Left renal pelvis (tissue), 4 donors: ENCODE data around the gene SEPTIN6. TPM values are rescaled to one million over a fixed set of nuclear protein-coding genes. Genes with fewer than 3 reads are reported as not detected.

ENCODE experiments used
- DNase-seq, 4 donors: peaks; one replicate each; pipeline ENCODE4 v3.0.0-alpha.2; 2013; ENCODE audit warnings: low read depth in 4 of 4, low spot score in 3 of 4
- polyA plus RNA-seq, 4 donors: library from polyadenylated mRNA; unstranded; fragments of 120-200 nt; gene quantifications; one replicate each; pipeline ENCODE4 v1.2.1, GENCODE V29; 2013; ENCODE audit not compliant: insufficient read length in 4 of 4

SEPTIN6 gene
- 10 to 100 TPM; 55.5 to 72.1 (median 66.3) TPM for polyA plus RNA-seq

- peak in 1 of 4 donors; percentile 52 for DNase-seq
These were observed at the start of gene SEPTIN6 for GRCh38 chrX:119693040-119693995. SEPTIN6 (minus strand) TSS chrX:119693168; CDS start chrX:119693105, 63 bp downstream.

GRCh38 chrX:119738742-119739141, 45.8 kb upstream of the SEPTIN6 start:
- DNase-seq = no peak

GRCh38 chrX:119736206-119736764, 43.3 kb upstream of the SEPTIN6 start:
- no peak for DNase-seq

GRCh38 chrX:119735467-119735866, 42.5 kb upstream of the SEPTIN6 start:
- no peak for DNase-seq

- DNase-seq = no peak
These were observed 42.0 kb upstream of the SEPTIN6 start for GRCh38 chrX:119734897-119735339.

- DNase-seq = no peak
These were observed 36.6 kb upstream of the SEPTIN6 start for GRCh38 chrX:119729408-119730201.

GRCh38 chrX:119728487-119728886, 35.5 kb upstream of the SEPTIN6 start:
- DNase-seq = no peak

GRCh38 chrX:119726900-119727555, 34.1 kb upstream of the SEPTIN6 start:
- no peak for DNase-seq

GRCh38 chrX:119721926-119722325, 29.0 kb upstream of the SEPTIN6 start:
- DNase-seq = no peak

GRCh38 chrX:119721487-119721886, 28.5 kb upstream of the SEPTIN6 start:
- no peak for DNase-seq

GRCh38 chrX:119709630-119710029, 16.7 kb upstream of the SEPTIN6 start:
- no peak for DNase-seq

- DNase-seq = no peak
These were observed 16.0 kb upstream of the SEPTIN6 start for GRCh38 chrX:119708936-119709335.

GRCh38 chrX:119706616-119707015, 13.6 kb upstream of the SEPTIN6 start:
- no peak for DNase-seq

- no peak for DNase-seq
These were observed 5.9 kb upstream of the SEPTIN6 start for GRCh38 chrX:119698845-119699244.

GRCh38 chrX:119696251-119696890, 3.4 kb upstream of the SEPTIN6 start:
- no peak for DNase-seq

- DNase-seq = no peak
These were observed 2.6 kb upstream of the SEPTIN6 start for GRCh38 chrX:119695535-119696050.

- no peak for DNase-seq
These were observed 1.9 kb upstream of the SEPTIN6 start for GRCh38 chrX:119694601-119695534.

GRCh38 chrX:119693996-119694451, 1.1 kb upstream of the SEPTIN6 start:
- no peak for DNase-seq
